Omental fat pad (tissue), 4 donors: Measurements from ENCODE around the gene NDUFS7. TPM values are rescaled to one million over a fixed set of nuclear protein-coding genes. Genes with fewer than 3 reads are reported as not detected.

ENCODE experiments used
- ATAC-seq: fragments of 150-250 bp; one replicate; pipeline ENCODE4 v1.9.1; 2016; ENCODE audit warnings: mild to moderate bottlenecking, moderate library complexity; ENCODE audit not compliant: low FRiP score
- DNase-seq: peaks from one replicate; pipeline ENCODE4 v3.0.0-alpha.2; 2019; ENCODE audit warnings: low spot score
- CTCF ChIP-seq, 3 donors: fragments of 450-650 bp; IDR thresholded peaks; one replicate each; pipeline ENCODE4 v1.5.1; 2016 to 2017; ENCODE audit warnings: antibody characterized with exemption in 3 of 3, mild to moderate bottlenecking in 3 of 3, moderate library complexity in 2 of 3
- total RNA-seq, 4 donors: library from RNA; depleted of rRNA; stranded (reverse); fragments of >200 nt; gene quantifications; one replicate each; pipeline ENCODE4 v1.1.0, GENCODE V29; 2016

NDUFS7 gene
- total RNA-seq, 4 donors from 2014 or later: 80.3 to 121 (median 114) TPM

- no peak for TF ChIP-seq CTCF (IDR thresholded peaks at IDR 0.05)
- ATAC-seq: no peak
- DNase-seq: no peak
These were observed 9.3 kb downstream of the NDUFS7 start for GRCh38 chr19:1392939-1393530.

GRCh38 chr19:1393841-1394240 lies 10.1 kb downstream of the NDUFS7 start:
- ATAC-seq (no peak), DNase-seq (no peak)
- TF ChIP-seq CTCF (IDR thresholded peaks at IDR 0.05): no peak

- DNase-seq (no peak), ATAC-seq (no peak)
- TF ChIP-seq CTCF (IDR thresholded peaks at IDR 0.05): no peak
These were observed 10.8 kb downstream of the NDUFS7 start for GRCh38 chr19:1394252-1395193.

GRCh38 chr19:1395194-1396018 lies 11.7 kb downstream of the NDUFS7 start:
- no peak for ATAC-seq
- no peak for DNase-seq
- TF ChIP-seq CTCF (IDR thresholded peaks at IDR 0.05): no peak

GRCh38 chr19:1396019-1396767 lies 12.5 kb downstream of the NDUFS7 start:
- ATAC-seq: no peak
- no peak for DNase-seq
- no peak for TF ChIP-seq CTCF (IDR thresholded peaks at IDR 0.05)
